Measurements from ENCODE around the gene FBXO10.
"Not testable (repeated sequence)": the region's sequence is repeated elsewhere in the genome, so short reads cannot be mapped to it uniquely, and the experiment has no call there.

The FBXO10 gene

DNA sequence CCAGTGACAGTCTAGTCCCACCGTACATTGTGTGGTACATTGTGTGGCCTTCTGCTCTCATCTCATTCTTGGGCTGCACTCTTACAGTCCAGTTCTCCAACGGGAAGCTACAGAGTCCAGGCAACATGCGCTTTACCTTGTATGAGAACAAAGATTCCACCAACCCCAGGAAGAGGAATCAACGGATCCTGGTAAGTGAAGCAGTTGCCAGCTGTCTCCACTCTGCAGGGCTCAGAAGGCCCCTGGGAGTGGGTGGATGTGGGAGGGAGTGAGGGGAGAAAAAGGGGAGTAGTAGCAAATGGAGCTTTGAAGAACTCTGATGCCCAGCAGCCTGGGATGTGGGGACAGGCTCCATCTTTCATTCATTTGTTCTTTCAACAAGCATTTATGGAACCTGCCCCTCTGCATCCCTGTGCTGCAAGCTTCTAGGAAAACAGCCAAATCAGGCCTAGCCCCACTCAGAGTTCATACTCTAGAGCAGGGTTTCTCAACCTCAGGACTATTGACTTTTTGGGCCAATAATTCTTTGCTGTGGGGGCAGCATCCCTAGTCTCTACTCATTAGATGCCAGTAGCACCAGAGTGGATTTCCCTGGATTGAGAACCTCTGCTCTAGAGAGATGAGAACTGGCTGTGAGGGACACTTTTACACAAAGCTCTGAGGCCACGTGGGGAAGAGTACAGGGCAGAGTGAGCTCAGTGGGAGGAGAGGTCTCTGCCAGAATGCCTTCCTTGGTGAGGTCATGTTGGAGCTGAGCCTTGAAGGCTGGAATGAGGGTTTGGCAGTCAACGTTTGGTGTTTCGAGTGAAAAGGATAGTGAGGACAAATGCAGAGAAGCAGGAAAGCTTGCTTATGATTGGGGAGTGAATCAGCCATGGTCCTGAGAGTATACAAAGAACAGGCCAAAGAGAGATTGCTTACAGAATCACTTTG is 89.3 kb downstream of the FBXO10 start:
- in situ Hi-C loops (cut with MboI; ENCODE audit: low sequenced_read_pairs, unreplicated experiment): loop anchor here (10.0 kb wide), 1 partner anchor 108 kb away; the partner anchor contains the start of gene TOMM5
- TF ChIP-seq, protein P1, sequence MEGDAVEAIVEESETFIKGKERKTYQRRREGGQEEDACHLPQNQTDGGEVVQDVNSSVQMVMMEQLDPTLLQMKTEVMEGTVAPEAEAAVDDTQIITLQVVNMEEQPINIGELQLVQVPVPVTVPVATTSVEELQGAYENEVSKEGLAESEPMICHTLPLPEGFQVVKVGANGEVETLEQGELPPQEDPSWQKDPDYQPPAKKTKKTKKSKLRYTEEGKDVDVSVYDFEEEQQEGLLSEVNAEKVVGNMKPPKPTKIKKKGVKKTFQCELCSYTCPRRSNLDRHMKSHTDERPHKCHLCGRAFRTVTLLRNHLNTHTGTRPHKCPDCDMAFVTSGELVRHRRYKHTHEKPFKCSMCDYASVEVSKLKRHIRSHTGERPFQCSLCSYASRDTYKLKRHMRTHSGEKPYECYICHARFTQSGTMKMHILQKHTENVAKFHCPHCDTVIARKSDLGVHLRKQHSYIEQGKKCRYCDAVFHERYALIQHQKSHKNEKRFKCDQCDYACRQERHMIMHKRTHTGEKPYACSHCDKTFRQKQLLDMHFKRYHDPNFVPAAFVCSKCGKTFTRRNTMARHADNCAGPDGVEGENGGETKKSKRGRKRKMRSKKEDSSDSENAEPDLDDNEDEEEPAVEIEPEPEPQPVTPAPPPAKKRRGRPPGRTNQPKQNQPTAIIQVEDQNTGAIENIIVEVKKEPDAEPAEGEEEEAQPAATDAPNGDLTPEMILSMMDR (IDR thresholded peaks at IDR 0.05; ENCODE audit: borderline replicate concordance, control extremely low read depth, extremely low read depth, insufficient read depth, missing control alignments): no peak
- no peak for DNase-seq (ENCODE audit: low spot score)

DNA sequence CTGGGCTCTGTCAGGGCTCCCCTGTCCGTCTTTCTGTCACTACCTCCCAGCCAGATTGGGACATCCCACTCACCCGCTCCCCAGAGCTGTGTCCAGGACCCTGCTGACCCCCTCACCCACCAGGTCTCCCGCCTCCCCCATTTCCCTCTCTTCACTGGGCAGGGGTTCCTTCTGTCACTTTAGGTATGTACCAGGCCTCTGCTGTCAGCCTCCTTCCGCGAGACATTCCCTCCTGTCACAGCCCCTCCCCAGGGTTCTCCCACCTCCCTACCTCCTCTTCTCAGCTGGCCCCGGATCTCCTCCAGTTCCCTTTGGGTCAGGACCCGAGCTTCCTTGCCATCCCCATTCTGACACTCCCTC is 89.9 kb downstream of the FBXO10 start:
- in situ Hi-C loops (cut with MboI; ENCODE audit: low sequenced_read_pairs, unreplicated experiment): loop anchor here (10.0 kb wide), 1 partner anchor 109 kb away; the partner anchor contains the start of gene TOMM5
- TF ChIP-seq, protein P1 (IDR thresholded peaks at IDR 0.05; ENCODE audit: borderline replicate concordance, control extremely low read depth, extremely low read depth, insufficient read depth, missing control alignments): no peak
- DNase-seq (ENCODE audit: low spot score): no peak

DNA sequence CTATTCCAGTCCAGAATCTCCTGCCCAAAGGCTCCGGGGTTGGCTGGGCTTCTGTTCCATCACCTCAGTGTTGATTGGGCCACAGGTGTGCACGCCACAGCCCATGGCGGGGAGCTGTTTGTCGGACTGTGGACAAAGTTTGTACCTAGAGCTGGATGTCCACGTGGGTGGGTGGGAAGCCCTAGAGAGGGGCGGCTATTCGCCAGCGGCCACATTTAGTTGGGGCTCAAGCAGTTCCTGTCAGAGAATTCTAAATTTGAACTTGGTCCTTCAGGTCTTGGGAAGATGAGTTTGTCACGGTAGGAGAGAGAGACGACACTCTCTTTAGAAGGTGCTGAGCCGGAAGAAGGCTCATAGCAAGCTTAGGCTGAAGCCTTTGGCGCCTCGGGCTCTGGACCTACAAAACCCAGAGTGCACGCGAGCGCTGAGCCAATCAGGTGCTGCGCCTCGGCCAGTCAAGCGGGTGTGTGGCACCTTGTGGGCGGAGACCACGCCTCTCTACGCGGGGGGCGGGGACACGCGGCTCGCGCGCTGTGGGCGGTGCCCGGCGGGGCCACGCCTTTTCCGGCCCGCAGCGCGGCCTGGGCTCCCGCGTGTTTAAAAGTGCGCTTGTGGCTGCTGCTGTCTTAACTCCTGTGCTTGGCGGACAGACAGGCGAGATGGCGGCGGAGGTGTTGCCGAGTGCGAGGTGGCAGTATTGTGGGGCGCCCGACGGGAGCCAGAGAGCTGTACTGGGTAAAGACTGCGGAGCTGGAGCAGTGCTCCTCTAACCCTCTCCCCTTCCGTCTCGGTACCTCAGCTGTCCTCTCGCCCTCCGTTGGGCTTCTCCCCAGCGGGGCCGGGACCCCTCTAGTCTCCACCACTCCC is 90.6 kb downstream of the FBXO10 start, which contains the start of gene POLR1E:
POLR1E (plus strand) TSS at position 560 of the 867 bp plus-strand sequence; CDS start at position 660, 100 bp downstream.
- in situ Hi-C loops (cut with MboI; ENCODE audit: low sequenced_read_pairs, unreplicated experiment): loop anchor here (10.0 kb wide), 1 partner anchor 109 kb away; the partner anchor contains the start of gene TOMM5
- DNase-seq (ENCODE audit: low spot score): peak; percentile 100
- TF ChIP-seq, protein P1 (IDR thresholded peaks at IDR 0.05; ENCODE audit: borderline replicate concordance, control extremely low read depth, extremely low read depth, insufficient read depth, missing control alignments): no peak

DNA sequence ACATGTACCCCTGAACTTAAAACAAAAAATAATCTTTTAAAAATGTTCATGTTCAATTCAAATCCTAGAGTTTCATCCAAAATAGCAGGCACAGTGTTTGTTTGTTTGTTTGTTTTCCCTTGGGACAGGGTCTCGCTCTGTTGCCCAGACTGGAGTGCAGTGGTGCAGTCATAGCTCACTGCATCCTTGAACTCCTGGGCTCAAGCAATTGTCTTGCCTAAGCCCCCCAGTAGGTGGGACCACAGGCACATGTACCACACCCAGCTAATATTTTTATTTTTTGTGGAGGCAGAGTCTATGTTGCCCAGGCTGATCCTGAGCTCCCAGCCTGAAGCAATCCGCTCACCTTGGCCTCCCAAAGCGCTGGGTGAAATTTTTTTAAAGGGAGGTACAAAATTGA is 95.4 kb downstream of the FBXO10 start:
- TF ChIP-seq, protein P1 (IDR thresholded peaks at IDR 0.05; ENCODE audit: borderline replicate concordance, control extremely low read depth, extremely low read depth, insufficient read depth, missing control alignments): no peak
- DNase-seq (ENCODE audit: low spot score): no peak
- in situ Hi-C loops (cut with MboI; ENCODE audit: low sequenced_read_pairs, unreplicated experiment): loop anchor here (10.0 kb wide), 1 partner anchor 114 kb away; the partner anchor contains the start of gene TOMM5

DNA sequence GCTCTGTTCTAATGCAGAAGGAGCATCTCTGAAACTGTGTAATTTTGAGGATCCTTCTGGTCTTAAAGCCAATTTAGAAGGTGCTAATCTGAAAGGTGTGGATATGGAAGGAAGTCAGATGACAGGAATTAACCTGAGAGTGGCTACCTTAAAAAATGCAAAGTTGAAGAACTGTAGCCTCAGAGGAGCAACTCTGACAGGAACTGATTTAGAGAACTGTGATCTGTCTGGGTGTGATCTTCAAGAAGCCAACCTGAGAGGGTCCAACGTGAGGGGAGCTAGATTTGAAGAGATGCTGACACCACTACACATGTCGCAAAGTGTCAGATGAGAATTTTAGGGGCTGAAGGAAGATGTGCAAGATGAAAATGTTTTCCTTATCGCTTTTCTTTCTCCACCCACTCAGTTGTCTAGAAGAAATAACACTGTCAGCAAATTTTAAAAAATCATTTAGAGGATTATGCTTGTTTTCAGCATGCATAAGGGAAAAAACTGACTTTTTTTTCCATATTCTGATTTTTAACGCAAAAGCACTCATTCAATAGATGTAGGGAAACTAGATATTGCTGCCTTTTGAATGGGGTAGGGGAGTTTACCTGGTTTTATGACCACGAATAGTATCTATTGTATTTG is 98.1 kb downstream of the FBXO10 start:
- DNase-seq (ENCODE audit: low spot score); in situ Hi-C loops (cut with MboI; ENCODE audit: low sequenced_read_pairs, unreplicated experiment): not testable (repeated sequence)

DNA sequence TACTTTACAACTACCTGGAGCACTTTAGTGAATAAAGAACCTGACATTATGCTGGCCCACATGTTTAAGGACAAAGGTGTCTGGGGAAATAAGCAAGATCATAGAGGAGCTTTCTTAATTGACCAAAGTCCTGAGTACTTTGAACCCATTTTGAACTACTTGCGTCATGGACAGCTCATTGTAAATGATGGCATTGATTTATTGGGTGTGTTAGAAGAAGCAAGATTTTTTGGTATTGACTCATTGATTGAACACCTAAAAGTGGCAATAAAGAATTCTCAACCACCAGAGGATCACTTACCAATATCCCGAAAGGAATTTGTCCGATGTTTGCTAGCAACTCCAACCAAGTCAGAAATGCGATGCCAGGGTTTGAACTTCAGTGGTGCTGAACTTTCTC is 98.7 kb downstream of the FBXO10 start:
- in situ Hi-C loops (cut with MboI; ENCODE audit: low sequenced_read_pairs, unreplicated experiment); DNase-seq (ENCODE audit: low spot score): not testable (repeated sequence)

DNA sequence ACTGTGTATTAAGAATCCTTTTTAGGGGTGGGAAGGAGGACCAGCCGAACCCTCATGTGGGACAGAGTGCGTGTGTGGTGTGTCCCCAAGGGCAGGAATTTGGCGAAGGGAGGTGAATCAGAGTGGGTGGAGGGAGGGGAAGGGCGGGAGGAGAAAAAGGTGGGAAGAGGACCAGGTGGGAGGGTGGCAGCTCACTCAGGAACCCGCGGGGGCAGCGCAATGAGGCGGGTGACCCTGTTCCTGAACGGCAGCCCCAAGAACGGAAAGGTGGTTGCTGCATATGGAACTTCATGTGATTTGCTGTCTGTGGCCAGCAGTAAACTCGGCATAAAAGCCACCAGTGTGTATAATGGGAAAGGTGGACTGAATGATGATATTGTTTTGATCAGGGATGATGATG is 99.2 kb downstream of the FBXO10 start:
- in situ Hi-C loops (cut with MboI; ENCODE audit: low sequenced_read_pairs, unreplicated experiment): no loop called here
- no peak for DNase-seq (ENCODE audit: low spot score)
- TF ChIP-seq, protein P1 (IDR thresholded peaks at IDR 0.05; ENCODE audit: borderline replicate concordance, control extremely low read depth, extremely low read depth, insufficient read depth, missing control alignments): no peak
